ENCODE data around the gene SLC26A8.
"Not testable (repeated sequence)": the region's sequence is repeated elsewhere in the genome, so short reads cannot be mapped to it uniquely, and the experiment has no call there.

The SLC26A8 gene

DNA sequence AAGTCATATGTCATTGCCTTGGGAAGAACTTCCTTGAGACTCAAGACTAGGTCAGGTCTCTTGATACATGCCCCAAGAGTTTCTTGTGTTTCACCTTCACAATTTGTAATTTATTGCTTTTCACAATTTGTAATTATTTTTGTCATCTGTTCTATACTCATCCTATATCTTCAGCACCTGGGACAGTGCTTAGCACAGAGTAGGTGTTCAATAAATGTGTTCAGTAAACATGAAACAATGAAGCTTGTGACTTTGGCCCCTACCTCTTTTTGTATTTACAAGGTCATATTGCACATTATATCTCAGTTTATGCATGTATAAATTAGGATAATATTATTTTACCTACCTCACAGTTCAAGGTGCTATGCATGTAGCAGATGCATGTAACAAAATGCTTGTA is 82.1 kb downstream of the SLC26A8 start:
- FAIRE-seq, result no peak

- not testable (repeated sequence) for FAIRE-seq
Observed at GRCh38 chr6:35941170-35941569, 83.3 kb downstream of the SLC26A8 start.

DNA sequence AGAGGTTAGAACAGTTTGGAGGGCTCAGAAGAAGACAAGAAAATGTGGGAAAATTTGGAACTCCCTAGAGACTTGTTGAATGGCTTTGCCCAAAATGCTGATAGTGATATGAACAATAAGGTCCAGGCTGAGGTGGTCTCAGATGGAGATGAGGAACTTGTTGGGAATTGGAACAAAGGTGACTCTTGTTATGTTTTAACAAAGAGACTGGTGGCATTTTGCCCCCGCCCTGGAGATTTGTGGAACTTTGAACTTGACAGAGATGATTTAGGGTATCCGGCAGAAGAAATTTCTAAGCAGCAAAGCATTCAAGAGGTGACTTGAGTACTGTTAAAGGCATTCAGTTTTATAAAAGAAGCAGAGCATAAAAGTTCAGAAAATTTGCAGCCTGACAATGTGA is 84.4 kb downstream of the SLC26A8 start:
- FAIRE-seq, result not testable (repeated sequence)

- FAIRE-seq, result not testable (repeated sequence)
Observed at GRCh38 chr6:35939259-35939658, 85.2 kb downstream of the SLC26A8 start.

GRCh38 chr6:35936681-35937359 is 87.6 kb downstream of the SLC26A8 start:
- FAIRE-seq, result no peak

- FAIRE-seq, result no peak
Observed at GRCh38 chr6:35935469-35935868, 89.0 kb downstream of the SLC26A8 start.

- no peak for FAIRE-seq
Observed at GRCh38 chr6:35933844-35934243, 90.6 kb downstream of the SLC26A8 start.

GRCh38 chr6:35931873-35932272 is 92.6 kb downstream of the SLC26A8 start:
- FAIRE-seq, result not testable (repeated sequence)

DNA sequence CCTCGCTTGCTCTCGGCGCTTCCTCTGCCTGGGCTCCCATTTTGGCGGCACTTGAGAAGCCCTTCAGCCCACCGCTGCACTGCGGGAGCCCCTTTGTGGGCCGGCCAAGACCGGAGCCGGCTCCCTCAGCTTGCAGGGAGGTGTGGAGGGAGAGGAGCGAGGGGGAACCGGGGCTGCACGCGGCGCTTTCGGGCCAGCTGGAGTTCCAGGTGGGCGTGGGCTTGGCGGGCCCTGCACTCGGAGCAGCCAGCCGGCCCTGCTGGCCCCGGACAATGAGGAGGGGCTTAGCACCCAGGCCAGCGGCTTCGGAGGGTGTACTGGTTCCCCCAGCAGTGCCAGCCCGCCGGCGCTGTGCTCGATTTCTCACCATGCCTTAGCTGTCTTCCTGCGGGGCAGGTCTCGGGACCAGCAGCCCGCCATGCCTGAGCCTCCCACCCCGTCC is 93.3 kb downstream of the SLC26A8 start:
- FAIRE-seq, result no peak

GRCh38 chr6:35929601-35930000 is 94.8 kb downstream of the SLC26A8 start:
- no peak for FAIRE-seq

GRCh38 chr6:35926509-35927215 is 97.8 kb downstream of the SLC26A8 start:
- FAIRE-seq, result no peak

- FAIRE-seq, result no peak
Observed at GRCh38 chr6:35925961-35926360, 98.5 kb downstream of the SLC26A8 start.

GRCh38 chr6:35924146-35924545 is 100.3 kb downstream of the SLC26A8 start:
- FAIRE-seq, result no peak

GRCh38 chr6:35922139-35922554 is 102.3 kb downstream of the SLC26A8 start:
- no peak for FAIRE-seq

- no peak for FAIRE-seq
Observed at GRCh38 chr6:35920793-35921732, 103.4 kb downstream of the SLC26A8 start, which contains the start of gene SRPK1. Gene SRPK1, minus strand, starts transcription at chr6:35921098. Its CDS starts 42 bp downstream, at chr6:35921056.

GRCh38 chr6:35919827-35920751 is 104.4 kb downstream of the SLC26A8 start:
- no peak for FAIRE-seq

DNA sequence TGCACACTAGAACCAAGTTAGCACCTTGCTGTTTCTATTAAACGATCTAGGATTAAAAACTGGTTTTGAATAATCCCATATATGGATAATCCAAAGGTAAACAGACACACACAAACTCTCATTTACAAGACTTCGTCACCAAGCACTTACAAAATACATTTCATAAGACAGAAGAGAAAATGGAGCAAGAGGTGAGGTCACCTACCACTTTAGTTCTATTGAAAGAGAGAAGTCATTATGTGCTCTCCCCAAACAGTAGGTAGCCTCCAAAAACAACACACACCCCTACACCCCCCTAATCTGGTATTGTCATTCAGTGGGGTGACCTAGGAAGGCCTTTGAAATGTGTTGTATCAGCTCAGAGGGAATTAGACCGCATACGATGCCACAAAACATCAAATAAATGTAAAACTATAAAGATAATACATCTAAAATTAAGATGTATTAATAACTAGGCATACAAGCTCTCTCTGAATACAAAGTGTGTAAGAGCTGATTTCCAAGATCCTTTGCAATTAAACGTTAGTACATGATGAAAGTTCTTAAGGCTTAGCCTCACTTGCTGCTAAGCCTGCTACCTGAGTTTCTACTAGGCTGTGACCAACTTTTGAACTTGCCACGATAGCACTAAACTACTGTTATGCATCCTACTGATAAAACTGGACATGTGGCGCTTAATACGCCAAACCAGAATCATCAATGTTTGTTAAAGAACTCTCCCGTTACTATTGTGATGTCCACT is 105.2 kb downstream of the SLC26A8 start:
- FAIRE-seq, result no peak

DNA sequence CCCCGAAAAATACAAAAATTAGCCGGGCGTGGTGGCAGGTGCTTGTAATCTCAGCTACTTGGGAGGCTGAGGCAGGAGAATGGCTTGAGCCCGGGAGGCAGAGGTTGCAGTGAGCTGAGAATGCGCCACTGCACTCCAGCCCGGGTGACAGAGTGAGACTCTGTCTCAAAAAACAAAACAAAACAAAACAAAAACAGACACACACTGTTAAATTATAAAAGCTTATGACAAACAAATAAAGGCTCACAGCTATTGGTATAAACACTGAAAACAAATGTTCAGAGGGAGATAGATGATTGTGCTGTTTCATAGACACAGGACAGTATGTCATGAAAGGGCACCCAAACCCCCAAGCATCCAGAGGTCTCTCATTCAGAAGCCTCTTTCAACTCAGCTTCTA is 107.5 kb downstream of the SLC26A8 start:
- not testable (repeated sequence) for FAIRE-seq

DNA sequence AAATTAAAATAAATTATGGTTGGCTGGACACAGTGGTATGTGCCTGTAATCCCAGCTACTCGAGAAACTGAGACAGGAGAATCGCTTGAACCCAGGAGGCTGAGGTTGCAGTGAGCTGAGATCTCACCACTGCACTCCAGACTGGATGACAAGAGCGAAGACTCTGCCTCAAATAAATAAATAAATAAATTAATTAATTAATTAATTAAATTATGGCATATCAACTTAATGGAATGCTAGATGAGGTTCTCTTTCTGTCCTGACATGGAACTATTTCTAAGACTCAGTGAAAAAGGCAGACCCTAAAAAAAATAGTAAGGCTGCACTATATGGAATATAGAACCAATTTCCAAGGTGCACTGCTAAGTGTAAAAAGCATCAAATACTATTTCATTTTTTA is 108.4 kb downstream of the SLC26A8 start:
- FAIRE-seq, result no peak

DNA sequence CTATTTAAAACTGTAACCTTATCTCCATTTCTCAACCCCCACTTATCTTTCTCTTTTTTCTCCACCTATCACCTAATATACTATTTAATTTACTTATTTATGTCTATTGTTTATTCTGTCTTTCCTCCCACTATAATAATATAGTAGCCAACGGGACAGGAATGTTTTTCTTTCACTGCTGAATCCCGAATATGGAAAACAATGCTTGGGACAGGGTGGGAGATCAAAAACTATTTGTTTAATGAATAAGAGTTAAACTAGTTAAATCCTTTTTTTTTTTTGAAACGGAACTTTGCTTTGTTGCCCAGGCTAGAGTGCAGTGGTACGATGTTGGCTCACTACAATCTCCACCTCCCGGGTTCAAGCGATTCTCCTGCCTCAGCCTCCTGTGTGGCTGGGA is 109.9 kb downstream of the SLC26A8 start:
- no peak for FAIRE-seq
